Activated B cell treated with CpG ODN at 0.5 μM for 24 hours (primary cell): ENCODE measurements around the gene GNPNAT1. TPM values are rescaled to one million over a fixed set of nuclear protein-coding genes. Genes with fewer than 3 reads are reported as not detected.
"Not testable (repeated sequence)": the region's sequence is repeated elsewhere in the genome, so short reads cannot be mapped to it uniquely, and the experiment has no call there.

Experiments
- ATAC-seq: fragments of 200-7000 bp; cut with Tn5 transposase; one replicate; pipeline ENCODE4 v1.10.0; 2021; ENCODE audit warnings: low read depth, mild to moderate bottlenecking, moderate library complexity
- CTCF ChIA-PET: fragments of 350-600 bp; sonication (Branson Sonifier 250); formaldehyde crosslinking; loops from one replicate; lab custom pipeline; 2021; ENCODE audit warnings: antibody characterized with exemption; lab: Charles Lee
- POLR2A ChIA-PET: fragments of 350-600 bp; sonication (Branson Sonifier 250); formaldehyde crosslinking; loops from one replicate; lab custom pipeline; 2021; ENCODE audit warnings: antibody characterized with exemption; lab: Charles Lee
- DNase-seq: peaks from one replicate; pipeline ENCODE4 v3.0.0; 2022
- H3K27ac Mint-ChIP-seq: one replicate; pipeline ENCODE4 v1.8.0; 2020; ENCODE audit warnings: mixed read lengths
- H3K27me3 Mint-ChIP-seq: one replicate; pipeline ENCODE4 v1.8.0; 2021; ENCODE audit warnings: mixed read lengths
- H3K36me3 Mint-ChIP-seq: one replicate; pipeline ENCODE4 v1.8.0; 2021; ENCODE audit warnings: low read depth, mixed read lengths
- H3K4me1 Mint-ChIP-seq: one replicate; pipeline ENCODE4 v1.8.0; 2021; ENCODE audit warnings: mixed read lengths
- H3K4me3 Mint-ChIP-seq: one replicate; pipeline ENCODE4 v1.8.0; 2020; ENCODE audit warnings: mild to moderate bottlenecking, mixed read lengths
- H3K9me3 Mint-ChIP-seq: one replicate; pipeline ENCODE4 v1.8.0; 2020; ENCODE audit warnings: mixed read lengths
- intact Hi-C: fragments of 100-400 bp; cut with micrococcal nuclease; formaldehyde crosslinking; loops from one replicate; pipeline ENCODE4 v1.15.1; 2024
- total RNA-seq: library from RNA; stranded (reverse); gene quantifications from 2 replicates; pipeline ENCODE4 v1.2.3, GENCODE V29; 2022
- TF ChIP-seq, protein P1 (sequence below): fragments of 200-600 bp; IDR thresholded peaks from one replicate; pipeline ENCODE4 v1.8.0; 2022; ENCODE audit warnings: antibody characterized with exemption, mild to moderate bottlenecking

The GNPNAT1 gene
- total RNA-seq, 1 donor from 2014 or later = 9.7 TPM

DNA sequence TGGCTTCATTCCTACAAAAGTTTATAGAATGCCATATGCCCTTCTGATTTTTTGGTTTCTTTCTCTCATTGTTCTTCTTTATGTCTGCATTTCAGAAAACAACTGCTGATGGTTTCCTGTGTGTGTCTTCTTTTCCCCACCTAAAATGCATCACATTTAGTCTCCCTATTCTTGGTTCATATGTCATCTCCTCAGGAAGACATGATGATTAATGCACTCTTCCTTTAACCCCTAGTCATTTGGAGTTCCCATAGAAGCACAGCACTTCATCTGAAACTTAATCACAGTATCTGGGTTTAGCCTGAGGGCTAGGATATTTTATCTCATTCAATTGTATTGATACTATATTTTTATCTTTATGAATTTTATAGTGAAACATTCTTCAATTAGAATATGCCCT lies 21.5 kb downstream of the GNPNAT1 start:
- H3K4me1 Mint-ChIP-seq = peaks cover 2% of the 10 kb centered on the region
- ChIA-PET CTCF (no interaction called here), POLR2A (no interaction called here)
- peaks cover 71% of the 10 kb centered on the region for H3K36me3 Mint-ChIP-seq
- ATAC-seq = no peak
- intact Hi-C loops = no loop called here
- no peaks in the 10 kb centered on the region for H3K27me3 Mint-ChIP-seq
- no peak overlapping the region for H3K4me3 Mint-ChIP-seq
- no peaks in the 10 kb centered on the region for H3K9me3 Mint-ChIP-seq
- TF ChIP-seq, protein P1, sequence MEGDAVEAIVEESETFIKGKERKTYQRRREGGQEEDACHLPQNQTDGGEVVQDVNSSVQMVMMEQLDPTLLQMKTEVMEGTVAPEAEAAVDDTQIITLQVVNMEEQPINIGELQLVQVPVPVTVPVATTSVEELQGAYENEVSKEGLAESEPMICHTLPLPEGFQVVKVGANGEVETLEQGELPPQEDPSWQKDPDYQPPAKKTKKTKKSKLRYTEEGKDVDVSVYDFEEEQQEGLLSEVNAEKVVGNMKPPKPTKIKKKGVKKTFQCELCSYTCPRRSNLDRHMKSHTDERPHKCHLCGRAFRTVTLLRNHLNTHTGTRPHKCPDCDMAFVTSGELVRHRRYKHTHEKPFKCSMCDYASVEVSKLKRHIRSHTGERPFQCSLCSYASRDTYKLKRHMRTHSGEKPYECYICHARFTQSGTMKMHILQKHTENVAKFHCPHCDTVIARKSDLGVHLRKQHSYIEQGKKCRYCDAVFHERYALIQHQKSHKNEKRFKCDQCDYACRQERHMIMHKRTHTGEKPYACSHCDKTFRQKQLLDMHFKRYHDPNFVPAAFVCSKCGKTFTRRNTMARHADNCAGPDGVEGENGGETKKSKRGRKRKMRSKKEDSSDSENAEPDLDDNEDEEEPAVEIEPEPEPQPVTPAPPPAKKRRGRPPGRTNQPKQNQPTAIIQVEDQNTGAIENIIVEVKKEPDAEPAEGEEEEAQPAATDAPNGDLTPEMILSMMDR = no peak
- H3K27ac Mint-ChIP-seq = no peak overlapping the region
- no peak for DNase-seq

DNA sequence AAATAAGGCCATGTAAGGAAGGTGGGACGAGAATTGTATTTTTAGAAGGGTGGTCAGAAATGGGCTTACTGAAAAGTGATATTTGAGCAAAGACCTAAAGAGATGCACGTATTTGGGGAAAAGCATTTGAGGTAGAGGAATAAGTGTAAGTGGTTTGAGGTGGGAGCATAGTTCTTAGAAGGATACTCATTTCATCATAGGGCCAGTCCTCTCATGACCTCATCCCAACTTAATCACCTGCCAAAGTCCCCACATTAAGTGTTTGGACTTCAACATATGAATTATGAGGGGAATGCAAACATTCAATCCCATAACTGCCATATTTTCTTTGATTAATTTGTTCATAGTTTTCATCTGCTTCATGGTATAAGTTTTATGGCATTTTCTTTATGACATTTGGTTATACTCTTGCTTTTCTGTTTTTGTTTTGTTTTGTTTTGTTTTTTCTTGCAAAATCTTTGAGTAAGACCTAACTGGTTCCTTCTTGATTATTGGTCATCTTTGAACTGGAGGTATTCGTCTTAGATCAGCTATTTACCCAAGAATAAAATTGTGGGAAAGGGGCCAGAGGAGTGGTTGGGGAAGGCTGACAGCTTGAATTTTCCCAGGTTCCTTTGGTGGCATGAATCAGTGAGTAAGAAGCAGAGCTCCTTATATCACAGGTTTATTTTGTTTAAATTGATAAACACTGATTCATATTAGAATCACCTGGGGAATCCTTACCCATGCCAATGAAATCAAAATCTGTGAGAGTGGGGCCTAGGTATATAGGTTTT lies 24.2 kb downstream of the GNPNAT1 start:
- H3K27ac Mint-ChIP-seq = no peak overlapping the region
- TF ChIP-seq, protein P1 = no peak
- DNase-seq (no peak), ATAC-seq (no peak)
- no peaks in the 10 kb centered on the region for H3K9me3 Mint-ChIP-seq
- ChIA-PET POLR2A (no interaction called here), CTCF (no interaction called here)
- H3K27me3 Mint-ChIP-seq = no peaks in the 10 kb centered on the region
- peaks cover 10% of the 10 kb centered on the region for H3K4me1 Mint-ChIP-seq
- no peak overlapping the region for H3K4me3 Mint-ChIP-seq
- intact Hi-C loops = no loop called here
- peaks cover 65% of the 10 kb centered on the region for H3K36me3 Mint-ChIP-seq

DNA sequence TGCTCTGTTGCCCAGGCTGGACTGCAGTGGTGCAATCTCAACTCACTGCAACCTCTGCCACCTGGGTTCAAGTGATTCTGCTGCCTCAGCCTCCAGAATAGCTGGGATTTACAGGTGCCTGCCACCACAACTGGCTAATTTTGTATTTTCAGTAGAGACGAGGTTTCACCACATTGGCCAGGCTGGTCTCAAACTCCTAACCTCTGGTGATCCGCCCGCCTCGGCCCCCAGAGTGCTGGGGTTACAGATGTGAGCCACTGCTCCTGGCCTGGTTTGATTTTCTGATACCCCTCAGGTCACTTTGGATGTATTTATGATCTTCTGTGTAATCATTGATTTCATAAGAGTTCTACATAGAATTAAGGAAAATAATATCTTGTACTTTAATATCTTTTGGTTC lies 28.5 kb downstream of the GNPNAT1 start:
- H3K27ac Mint-ChIP-seq, H3K27me3 Mint-ChIP-seq, DNase-seq, ATAC-seq, H3K9me3 Mint-ChIP-seq, intact Hi-C loops, H3K4me3 Mint-ChIP-seq, H3K4me1 Mint-ChIP-seq, POLR2A ChIA-PET, CTCF ChIA-PET: not testable (repeated sequence)
- peaks cover 54% of the 10 kb centered on the region for H3K36me3 Mint-ChIP-seq

DNA sequence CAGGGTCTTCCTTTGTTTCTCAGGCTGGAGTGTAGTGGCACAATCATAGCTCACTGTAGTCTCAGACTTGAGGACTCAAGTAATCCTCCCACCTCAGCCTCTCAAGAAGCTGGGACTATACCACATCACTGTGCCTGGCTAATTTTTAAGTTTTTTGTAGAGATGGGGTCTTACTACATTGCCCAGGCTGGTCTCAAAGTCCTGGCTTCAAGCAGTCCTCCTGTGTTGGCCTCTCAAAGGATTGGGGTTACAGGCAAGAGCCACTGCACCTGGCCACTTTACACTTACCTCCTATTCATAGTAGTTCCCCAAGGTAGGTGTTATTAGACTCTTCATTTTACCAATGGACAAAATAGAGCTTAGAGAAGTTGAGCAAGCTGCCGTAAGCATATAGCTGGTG lies 32.3 kb downstream of the GNPNAT1 start:
- Mint-ChIP-seq H3K27ac (no peak overlapping the region), H3K9me3 (no peaks in the 10 kb centered on the region), H3K36me3 (peaks cover 38% of the 10 kb centered on the region), H3K4me3 (no peak overlapping the region), H3K27me3 (no peaks in the 10 kb centered on the region), H3K4me1 (peaks cover 6% of the 10 kb centered on the region)
- DNase-seq = no peak
- CTCF ChIA-PET = no interaction called here
- POLR2A ChIA-PET = no interaction called here
- ATAC-seq = no peak
- TF ChIP-seq, protein P1 = no peak
- intact Hi-C loops = loop anchor here (2.0 kb wide), 1 partner anchor 14 kb away; no protein-coding TSS in a partner anchor

DNA sequence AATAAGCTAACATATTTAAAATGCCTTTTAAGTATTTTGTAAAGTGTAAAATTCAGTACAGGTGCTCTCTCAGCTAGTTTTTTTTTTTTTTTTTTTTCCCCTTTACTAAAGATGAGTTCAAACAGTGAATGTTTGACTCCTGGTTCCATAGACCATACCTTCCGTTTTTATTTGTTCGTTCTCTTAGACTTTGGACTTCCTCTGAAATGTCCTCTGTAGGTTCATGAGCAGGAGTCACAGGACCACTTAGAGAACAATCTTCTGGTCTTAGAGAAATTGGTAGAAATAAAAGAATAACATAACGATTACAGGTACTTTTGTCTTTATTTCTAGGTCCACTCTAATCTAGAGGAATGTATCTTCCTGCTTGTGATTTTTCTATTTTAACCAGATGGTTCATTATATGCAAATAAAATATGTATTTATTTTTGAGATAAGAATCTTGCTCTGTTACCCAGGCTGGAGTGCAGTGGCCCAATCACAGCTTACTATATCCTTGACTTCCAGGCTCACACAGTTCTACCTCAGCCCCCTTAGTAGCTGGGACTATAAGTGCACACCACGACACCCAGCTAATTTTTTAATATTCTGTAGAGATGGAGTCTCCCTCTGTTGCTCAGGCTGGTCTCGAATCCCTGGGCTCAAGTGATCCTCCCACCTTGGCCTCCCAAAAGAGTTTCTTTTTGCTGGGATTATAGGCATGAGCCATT lies 35.6 kb downstream of the GNPNAT1 start:
- ATAC-seq (no peak), DNase-seq (no peak)
- H3K4me3 Mint-ChIP-seq = no peak overlapping the region
- intact Hi-C loops = no loop called here
- POLR2A ChIA-PET = interaction anchor here (0.7 kb wide), 2 partner anchors 32 to 1962 kb away, joined by 3 to 7 read pairs; no protein-coding TSS in a partner anchor
- no peak overlapping the region for H3K27ac Mint-ChIP-seq
- H3K9me3 Mint-ChIP-seq = no peaks in the 10 kb centered on the region
- H3K27me3 Mint-ChIP-seq = no peaks in the 10 kb centered on the region
- TF ChIP-seq, protein P1 = no peak
- peaks cover 25% of the 10 kb centered on the region for H3K36me3 Mint-ChIP-seq
- CTCF ChIA-PET = interaction anchor here (0.6 to 0.9 kb wide), 2 partner anchors 13 to 59 kb away, joined by 3 read pairs; no protein-coding TSS in a partner anchor
- H3K4me1 Mint-ChIP-seq = no peaks in the 10 kb centered on the region
